ENCODE data around the gene HOXA1.

DNA sequence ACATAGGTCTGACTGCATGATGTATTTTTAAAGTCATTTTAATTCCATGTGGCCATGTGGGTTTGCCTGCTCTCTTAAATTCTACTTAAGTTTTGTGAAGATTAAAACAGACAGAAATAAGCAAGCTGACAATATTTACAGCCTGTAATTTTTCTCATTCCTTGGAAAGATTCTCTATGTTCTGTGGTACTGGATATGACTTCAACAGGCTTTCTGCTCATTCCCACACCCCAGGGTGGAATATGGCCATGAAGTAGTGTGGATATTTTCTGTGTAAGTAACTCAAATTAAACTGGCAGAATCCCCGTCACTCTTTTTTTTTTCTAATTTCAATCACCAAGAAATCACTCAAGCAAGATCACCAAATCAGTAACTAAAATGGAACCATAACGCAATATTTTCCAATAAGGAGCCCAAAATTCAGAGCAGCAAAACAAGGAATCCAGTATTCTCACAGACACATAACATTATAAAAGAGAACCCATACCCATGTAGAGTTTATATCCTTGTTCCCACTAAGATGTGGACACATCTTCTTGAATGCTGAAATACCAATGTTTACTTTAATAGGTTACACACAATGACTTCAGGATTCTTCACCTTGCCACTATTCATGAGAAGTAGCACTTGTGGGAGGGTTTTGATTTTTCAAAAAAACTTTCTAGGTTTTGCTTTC lies 42.0 kb upstream of the HOXA1 start:
- TF ChIP-seq ARNT (IDR thresholded peaks at IDR 0.05): no peak
- no peak for TF ChIP-seq SP1 (IDR thresholded peaks at IDR 0.05)
- no peak for TF ChIP-seq L3MBTL2 (conservative IDR thresholded peaks at IDR 0.05)
- no peak for TF ChIP-seq SUZ12 (IDR thresholded peaks at IDR 0.05)
- no peak for TF ChIP-seq FOXM1 (IDR thresholded peaks at IDR 0.05; ENCODE audit: borderline replicate concordance)
- no peak for TF ChIP-seq ZNF384 (IDR thresholded peaks at IDR 0.05)
- TF ChIP-seq TARDBP (IDR thresholded peaks at IDR 0.05): no peak
